ENCODE measurements around the gene RWDD3. TPM values are rescaled to one million over a fixed set of nuclear protein-coding genes. Genes with fewer than 3 reads are reported as not detected.

Gene RWDD3
- total and polyA plus RNA-seq, 2 of the 4 experiments (the other 2 are of a cell fraction) = 10.4 to 13.6 TPM

- H3K56ac ChIP-seq (ENCODE audit: extremely low read depth, insufficient read depth, low read length) = no peak overlapping the region
- no peaks in the 10 kb centered on the region for H3K9me3 ChIP-seq (ENCODE audit: control insufficient read depth, insufficient read depth, low read length)
- H3K4me3 ChIP-seq (ENCODE audit: insufficient read depth, low read depth, low read length) = no peak overlapping the region
- H2AK9ac ChIP-seq (replicated peaks; ENCODE audit: low read depth, low read length, poor library complexity) = no peak overlapping the region
- H3K4ac ChIP-seq (ENCODE audit: low read depth, low read length) = no peak overlapping the region
- H3K23ac ChIP-seq (ENCODE audit: low read depth, low read length) = no peak overlapping the region
- no peak for DNase-seq
- no peak overlapping the region for H2BK20ac ChIP-seq (ENCODE audit: low read depth, low read length)
- no peaks in the 10 kb centered on the region for H3K4me1 ChIP-seq (ENCODE audit: control insufficient read depth, insufficient read depth, low read length)
- H3K27ac ChIP-seq (ENCODE audit: insufficient read depth, low read length) = no peak overlapping the region
- H3K9me1 ChIP-seq (ENCODE audit: insufficient read depth, low read length) = no peaks in the 10 kb centered on the region
- no peak overlapping the region for H2BK15ac ChIP-seq (ENCODE audit: low read depth, low read length)
- no peak overlapping the region for H3K4me2 ChIP-seq (ENCODE audit: low read depth, low read length)
- dilution Hi-C loops (cut with HindIII; ENCODE audit: low sequenced_read_pairs, unreplicated experiment) = no loop called here
- H4K20me1 ChIP-seq (ENCODE audit: insufficient read depth, low read length) = no peaks in the 10 kb centered on the region
- ATAC-seq (ENCODE audit: low read depth) = no peak
- H2AK5ac ChIP-seq (ENCODE audit: low read depth, low read length) = no peak overlapping the region
- ChIA-PET POLR2A (ENCODE audit: unreplicated experiment) (no interaction called here), CTCF (no interaction called here)
- no peaks in the 10 kb centered on the region for H3K79me1 ChIP-seq (ENCODE audit: low read depth in 1 of 2, low read length in 2 of 2)
- WGBS, 2 experiments (ENCODE audit: extremely low coverage in 2 of 2, insufficient read length in 1 of 2) = no CpG with 5 or more reads among the region's 7 CpGs
- no peak overlapping the region for H2AFZ ChIP-seq (replicated peaks; ENCODE audit: low read length, poor library complexity)
- no peaks in the 10 kb centered on the region for H3K36me3 ChIP-seq (ENCODE audit: control insufficient read depth, insufficient read depth, low read length)
- no peak overlapping the region for H3K14ac ChIP-seq (replicated peaks; ENCODE audit: low read depth, low read length)
- no TSS peak for BruUV-seq (replicated peaks)
- TF ChIP-seq RCOR1 (IDR thresholded peaks at IDR 0.05; ENCODE audit: insufficient replicate concordance, low read length) = no peak
- TF ChIP-seq FOS (IDR thresholded peaks at IDR 0.05; ENCODE audit: low read depth, low read length) = no peak
- TF ChIP-seq CHD1 (IDR thresholded peaks at IDR 0.05; ENCODE audit: low read depth, low read length) = no peak
- TF ChIP-seq BHLHE40 (IDR thresholded peaks at IDR 0.05; ENCODE audit: low read depth, low read length) = no peak
- TF ChIP-seq CEBPB (IDR thresholded peaks at IDR 0.05; ENCODE audit: low read depth, low read length) = no peak
- TF ChIP-seq ELK1 (IDR thresholded peaks at IDR 0.05; ENCODE audit: borderline replicate concordance, low read depth, low read length) = no peak
- no peak for TF ChIP-seq POLR2A (IDR thresholded peaks at IDR 0.05; ENCODE audit: low read depth, low read length)
- TF ChIP-seq MXI1 (IDR thresholded peaks at IDR 0.05; ENCODE audit: borderline replicate concordance, low read depth, low read length) = no peak
- TF ChIP-seq RFX5 (IDR thresholded peaks at IDR 0.05; ENCODE audit: low read depth, low read length) = no peak
- TF ChIP-seq NFE2L2 (IDR thresholded peaks at IDR 0.05; ENCODE audit: low read depth, low read length) = no peak
- no peak for TF ChIP-seq MAZ (IDR thresholded peaks at IDR 0.05; ENCODE audit: borderline replicate concordance, low read depth, low read length)
- TF ChIP-seq RAD21 (IDR thresholded peaks at IDR 0.05; ENCODE audit: low read length) = no peak
- no peak for TF ChIP-seq CTCF (conservative IDR thresholded peaks at IDR 0.05; ENCODE audit: low read depth, low read length)
- no peak for TF ChIP-seq MAFK (IDR thresholded peaks at IDR 0.05; ENCODE audit: low read depth, low read length)
- TF ChIP-seq SMC3 (IDR thresholded peaks at IDR 0.05; ENCODE audit: low read depth, low read length) = no peak
- H3K9ac ChIP-seq (ENCODE audit: low read depth, low read length) = no peak overlapping the region
- H4K8ac ChIP-seq (ENCODE audit: low read depth in 2 of 2, low read length in 2 of 2) = no peak overlapping the region
- no peak overlapping the region for H4K5ac ChIP-seq (ENCODE audit: low read depth, low read length)
- in situ Hi-C loops (cut with MboI; ENCODE audit: low sequenced_read_pairs) = no loop called here
- intact Hi-C loops (cut with micrococcal nuclease) = no loop called here
- no peak overlapping the region for H2BK5ac ChIP-seq (ENCODE audit: low read depth, low read length, poor library complexity, severe bottlenecking)
- H3K27me3 ChIP-seq (ENCODE audit: control insufficient read depth, insufficient read depth, low read length) = no peaks in the 10 kb centered on the region
- H2BK120ac ChIP-seq (ENCODE audit: low read depth, low read length) = no peak overlapping the region
- H4K91ac ChIP-seq (ENCODE audit: insufficient read depth, low read depth, low read length) = no peak overlapping the region
- H3K18ac ChIP-seq (ENCODE audit: low read depth, low read length) = no peak overlapping the region
Measured at GRCh38 chr1:95276429-95276828, 42.4 kb downstream of the RWDD3 start.
